HEK293 (cell line): ENCODE measurements around the gene DGKB.

ENCODE experiments used
- CTCF ChIA-PET: fragments of 350-600 bp; formaldehyde crosslinking; extraction: SDS; loops from one replicate; lab custom pipeline; 2021; ENCODE audit warnings: antibody characterized with exemption; lab: Yijun Ruan, JAX
- POLR2A ChIA-PET: fragments of 300-600 bp; formaldehyde crosslinking; extraction: SDS; loops from one replicate; lab custom pipeline; 2020; ENCODE audit warnings: antibody characterized with exemption, inconsistent platforms; lab: Yijun Ruan, JAX
- H3K27ac ChIP-seq: fragments of 200-500 bp; sonication (Bioruptor generic); 2 replicates; pipeline ENCODE4 v1.5.1; 2014; ENCODE audit warnings: low read depth, low read length, control low read depth, inconsistent platforms; ENCODE audit errors: extremely low read depth
- H3K36me3 ChIP-seq, 2 experiments: fragments of 200-500 bp in 1 of 2; sonication (Bioruptor generic) in 1 of 2; 1 replicate in 1 of 2; 2 replicates in 1 of 2; pipeline ENCODE4 v1.5.1; 2014 to 2017; ENCODE audit warnings: inconsistent platforms in 2 of 2, low read length in 2 of 2; ENCODE audit not compliant: control insufficient read depth in 2 of 2, insufficient read depth in 1 of 2
- H3K4me1 ChIP-seq: fragments of 200-500 bp; sonication (Bioruptor generic); 2 replicates; pipeline ENCODE4 v1.5.1; 2014; ENCODE audit warnings: mild to moderate bottlenecking, low read length, inconsistent platforms; ENCODE audit not compliant: control insufficient read depth, insufficient read depth
- H3K4me3 ChIP-seq: 2 replicates; pipeline ENCODE4 v1.5.1; 2011; ENCODE audit warnings: low read depth, mild to moderate bottlenecking, control low read depth, low read length, moderate library complexity
- H3K9me3 ChIP-seq: fragments of 200-500 bp; sonication (Bioruptor generic); 2 replicates; pipeline ENCODE4 v1.5.1; 2014; ENCODE audit warnings: low read depth, low read length, inconsistent platforms; ENCODE audit not compliant: control insufficient read depth, insufficient read depth
- INSM2 ChIP-seq: fragments of 450-650 bp; formaldehyde crosslinking; IDR thresholded peaks from 2 replicates; pipeline ENCODE4 v1.5.1; 2016; ENCODE audit warnings: missing biosample characterization, missing genetic modification characterization
- MEIS1 ChIP-seq: sonication (generic); formaldehyde crosslinking; IDR thresholded peaks from 2 replicates; pipeline ENCODE4 v1.8.1; 2022; ENCODE audit warnings: missing genetic modification reagents, mild to moderate bottlenecking, borderline replicate concordance
- PRDM1 ChIP-seq: fragments of 450-650 bp; formaldehyde crosslinking; IDR thresholded peaks from 2 replicates; pipeline ENCODE4; 2016; ENCODE audit warnings: missing biosample characterization, missing genetic modification characterization
- YY1 ChIP-seq: fragments of 450-650 bp; formaldehyde crosslinking; IDR thresholded peaks from 2 replicates; pipeline ENCODE4 v1.5.1; 2018; ENCODE audit warnings: missing biosample characterization, missing genetic modification characterization
- ZBTB49 ChIP-seq: fragments of 450-650 bp; formaldehyde crosslinking; IDR thresholded peaks from 2 replicates; pipeline ENCODE4 v1.5.1; 2016; ENCODE audit warnings: missing biosample characterization, missing genetic modification characterization, low read depth
- ZFP37 ChIP-seq: fragments of 450-650 bp; formaldehyde crosslinking; IDR thresholded peaks from 2 replicates; pipeline ENCODE4 v1.5.1; 2016; ENCODE audit warnings: missing biosample characterization, missing genetic modification characterization
- ZNF114 ChIP-seq: fragments of 450-650 bp; formaldehyde crosslinking; IDR thresholded peaks from 2 replicates; pipeline ENCODE4 v1.5.0; 2017; ENCODE audit warnings: missing biosample characterization, missing genetic modification characterization
- ZNF138 ChIP-seq: fragments of 450-650 bp; formaldehyde crosslinking; IDR thresholded peaks from 2 replicates; pipeline ENCODE4 v1.5.1; 2016; ENCODE audit warnings: missing biosample characterization, missing genetic modification characterization, borderline replicate concordance
- ZNF140 ChIP-seq: fragments of 450-650 bp; formaldehyde crosslinking; IDR thresholded peaks from 2 replicates; pipeline ENCODE4 v1.5.1; 2016; ENCODE audit warnings: missing biosample characterization, missing genetic modification characterization
- ZNF311 ChIP-seq: fragments of 450-650 bp; formaldehyde crosslinking; IDR thresholded peaks from 2 replicates; pipeline ENCODE4 v1.5.1; 2017; ENCODE audit warnings: missing biosample characterization, missing genetic modification characterization, borderline replicate concordance
- ZNF335 ChIP-seq: fragments of 450-650 bp; formaldehyde crosslinking; conservative IDR thresholded peaks from 2 replicates; pipeline ENCODE4 v1.5.1; 2016; ENCODE audit warnings: missing biosample characterization, missing genetic modification characterization
- ZNF423 ChIP-seq: fragments of 450-650 bp; formaldehyde crosslinking; IDR thresholded peaks from 2 replicates; pipeline ENCODE4 v1.5.1; 2016; ENCODE audit warnings: missing biosample characterization, missing genetic modification characterization
- ZNF529 ChIP-seq: fragments of 450-650 bp; formaldehyde crosslinking; IDR thresholded peaks from 2 replicates; pipeline ENCODE4 v1.5.1; 2017; ENCODE audit warnings: missing genetic modification characterization, missing biosample characterization; ENCODE audit not compliant: insufficient replicate concordance
- ZNF768 ChIP-seq: fragments of 450-650 bp; formaldehyde crosslinking; IDR thresholded peaks from 2 replicates; pipeline ENCODE4 v1.5.1; 2018; ENCODE audit warnings: missing biosample characterization, mild to moderate bottlenecking, missing genetic modification characterization
- ZNF777 ChIP-seq: fragments of 450-650 bp; formaldehyde crosslinking; IDR thresholded peaks from 2 replicates; pipeline ENCODE4 v1.5.1; 2017; ENCODE audit warnings: missing biosample characterization, missing genetic modification characterization, borderline replicate concordance
- ZNF785 ChIP-seq: fragments of 450-650 bp; formaldehyde crosslinking; IDR thresholded peaks from 2 replicates; pipeline ENCODE4 v1.5.1; 2016; ENCODE audit warnings: missing biosample characterization, missing genetic modification characterization
- ZSCAN5A ChIP-seq: fragments of 450-650 bp; formaldehyde crosslinking; IDR thresholded peaks from 2 replicates; pipeline ENCODE4 v1.5.1; 2016; ENCODE audit warnings: missing biosample characterization, missing genetic modification characterization

Gene DGKB

GRCh38 chr7:14871880-14872279 lies 30.7 kb downstream of the DGKB start:
- POLR2A ChIA-PET: no interaction called here
- Histone ChIP-seq H3K4me1 (no peaks in the 10 kb centered on the region), H3K27ac (no peak overlapping the region), H3K36me3 (no peaks in the 10 kb centered on the region)
- CTCF ChIA-PET: interaction anchor here (0.6 kb wide), 1 partner anchor 1374 kb away, joined by 3 read pairs; no protein-coding TSS in a partner anchor
- TF ChIP-seq ZNF138: no peak
- TF ChIP-seq ZNF423 (tag by site-specific recombination): no peak
- TF ChIP-seq, all 188 proteins: peak for 0
- no peaks in the 10 kb centered on the region; the same call in 1 of the 2 replicates for H3K9me3 ChIP-seq
- no peak overlapping the region for H3K4me3 ChIP-seq

- no peak for TF ChIP-seq ZNF768
- TF ChIP-seq PRDM1 (tag by site-specific recombination): no peak
- no peak for TF ChIP-seq ZBTB49 (tag by site-specific recombination)
- no peak for TF ChIP-seq MEIS1 (CRISPR knock-in tag)
- no peak for TF ChIP-seq YY1 (tag by site-specific recombination)
- no peak for TF ChIP-seq ZNF311 (tag by site-specific recombination)
- Histone ChIP-seq H3K4me1 (no peaks in the 10 kb centered on the region), H3K36me3 (no peaks in the 10 kb centered on the region), H3K27ac (no peak overlapping the region), H3K4me3 (no peak overlapping the region), H3K9me3 (no peaks in the 10 kb centered on the region; the same call in 1 of the 2 replicates)
- POLR2A ChIA-PET: no interaction called here
- CTCF ChIA-PET: no interaction called here
Observed at GRCh38 chr7:14870394-14870793, 32.2 kb downstream of the DGKB start.

GRCh38 chr7:14868937-14869336 lies 33.6 kb downstream of the DGKB start:
- H3K4me1 ChIP-seq: no peaks in the 10 kb centered on the region
- ChIA-PET CTCF (no interaction called here), POLR2A (no interaction called here)
- no peaks in the 10 kb centered on the region; the same call in 1 of the 2 replicates for H3K9me3 ChIP-seq
- no peak for TF ChIP-seq INSM2 (tag by site-specific recombination)
- H3K36me3 ChIP-seq: no peaks in the 10 kb centered on the region
- no peak overlapping the region for H3K27ac ChIP-seq
- H3K4me3 ChIP-seq: no peak overlapping the region

- Histone ChIP-seq H3K4me3 (no peak overlapping the region), H3K27ac (no peak overlapping the region), H3K9me3 (no peaks in the 10 kb centered on the region), H3K36me3 (no peaks in the 10 kb centered on the region), H3K4me1 (no peaks in the 10 kb centered on the region)
- TF ChIP-seq ZNF335 (tag by site-specific recombination) (no peak), ZNF114 (tag by site-specific recombination) (no peak), ZNF785 (tag by site-specific recombination) (no peak), ZSCAN5A (tag by site-specific recombination) (no peak), ZNF529 (tag by site-specific recombination) (no peak), ZNF140 (tag by site-specific recombination) (no peak), ZNF777 (tag by site-specific recombination) (no peak), ZFP37 (tag by site-specific recombination) (no peak)
- POLR2A ChIA-PET: no interaction called here
- CTCF ChIA-PET: interaction anchor here (0.8 to 1.1 kb wide), 2 partner anchors 16 to 154 kb away, joined by 4 read pairs; no protein-coding TSS in a partner anchor
Observed at GRCh38 chr7:14861456-14861855, 41.1 kb downstream of the DGKB start.
